ENCODE results near the gene NBDY.
"Not testable (repeated sequence)": the region's sequence is repeated elsewhere in the genome, so short reads cannot be mapped to it uniquely, and the experiment has no call there.

NBDY gene

GRCh38 chrX:56764975-56765791, 36.1 kb downstream of the NBDY start:
- DNase-seq = no peak

- no peak for DNase-seq
These were observed 36.9 kb downstream of the NBDY start for GRCh38 chrX:56765811-56766553.

GRCh38 chrX:56766554-56767347, 37.7 kb downstream of the NBDY start:
- no peak for DNase-seq

- DNase-seq = not testable (repeated sequence)
These were observed 38.5 kb downstream of the NBDY start for GRCh38 chrX:56767348-56768119.

- DNase-seq = not testable (repeated sequence)
These were observed 39.1 kb downstream of the NBDY start for GRCh38 chrX:56768120-56768660.

- not testable (repeated sequence) for DNase-seq
These were observed 43.9 kb downstream of the NBDY start for GRCh38 chrX:56772675-56773521.

- DNase-seq = not testable (repeated sequence)
These were observed 44.5 kb downstream of the NBDY start for GRCh38 chrX:56773522-56774060.

GRCh38 chrX:56778099-56778923, 49.3 kb downstream of the NBDY start:
- not testable (repeated sequence) for DNase-seq

- not testable (repeated sequence) for DNase-seq
These were observed 50.0 kb downstream of the NBDY start for GRCh38 chrX:56778924-56779468.

GRCh38 chrX:56780681-56781649, 51.9 kb downstream of the NBDY start:
- DNase-seq = not testable (repeated sequence)

- DNase-seq = no peak
These were observed 53.3 kb downstream of the NBDY start for GRCh38 chrX:56782352-56782751.

- DNase-seq = no peak
These were observed 53.9 kb downstream of the NBDY start for GRCh38 chrX:56782791-56783449.

GRCh38 chrX:56783450-56783831, 54.4 kb downstream of the NBDY start:
- DNase-seq = peak in 1 of 2 donors; percentile 72

- no peak for DNase-seq
These were observed 55.1 kb downstream of the NBDY start for GRCh38 chrX:56783996-56784620.

GRCh38 chrX:56784666-56785065, 55.6 kb downstream of the NBDY start:
- DNase-seq = no peak

- no peak for DNase-seq
These were observed 56.4 kb downstream of the NBDY start for GRCh38 chrX:56785442-56785841.
